Measurements from ENCODE around the gene GOLGA1.
A peak's percentile ranks its signal among the peaks of the same experiment; 100 is the strongest.
"Not testable (repeated sequence)": the region's sequence is repeated elsewhere in the genome, so short reads cannot be mapped to it uniquely, and the experiment has no call there.

GOLGA1 gene

DNA sequence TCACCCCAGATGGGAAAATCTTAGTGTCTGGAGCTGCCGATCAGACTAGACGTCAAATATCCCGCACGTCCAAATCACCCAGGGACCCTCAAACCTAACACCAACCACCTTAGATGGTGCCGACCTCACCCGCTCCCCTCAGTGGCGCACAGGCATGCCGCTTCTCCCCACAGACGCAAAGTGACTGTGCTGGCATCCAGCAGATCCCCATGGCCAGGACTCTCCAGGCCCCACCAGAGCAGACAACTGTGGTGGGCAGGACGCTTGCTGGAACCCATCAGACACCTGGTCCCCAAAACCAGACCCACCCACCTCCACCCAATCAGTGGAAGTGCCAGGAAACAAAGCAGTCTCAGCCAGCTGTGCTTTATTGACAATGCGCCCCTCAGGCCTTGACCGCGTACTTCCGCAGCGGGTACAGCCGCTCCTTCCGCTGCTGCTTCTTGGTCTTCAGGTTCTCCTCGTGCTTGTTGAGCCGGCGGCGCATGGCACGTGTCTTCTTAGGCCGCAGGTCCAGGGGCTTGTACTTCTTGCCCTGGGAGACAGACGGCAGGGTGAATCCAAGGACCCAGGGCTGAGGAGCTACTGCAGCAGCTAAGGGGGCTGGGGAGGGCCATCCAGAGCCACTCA lies 83.2 kb downstream of the GOLGA1 start:
- no peak for DNase-seq

DNA sequence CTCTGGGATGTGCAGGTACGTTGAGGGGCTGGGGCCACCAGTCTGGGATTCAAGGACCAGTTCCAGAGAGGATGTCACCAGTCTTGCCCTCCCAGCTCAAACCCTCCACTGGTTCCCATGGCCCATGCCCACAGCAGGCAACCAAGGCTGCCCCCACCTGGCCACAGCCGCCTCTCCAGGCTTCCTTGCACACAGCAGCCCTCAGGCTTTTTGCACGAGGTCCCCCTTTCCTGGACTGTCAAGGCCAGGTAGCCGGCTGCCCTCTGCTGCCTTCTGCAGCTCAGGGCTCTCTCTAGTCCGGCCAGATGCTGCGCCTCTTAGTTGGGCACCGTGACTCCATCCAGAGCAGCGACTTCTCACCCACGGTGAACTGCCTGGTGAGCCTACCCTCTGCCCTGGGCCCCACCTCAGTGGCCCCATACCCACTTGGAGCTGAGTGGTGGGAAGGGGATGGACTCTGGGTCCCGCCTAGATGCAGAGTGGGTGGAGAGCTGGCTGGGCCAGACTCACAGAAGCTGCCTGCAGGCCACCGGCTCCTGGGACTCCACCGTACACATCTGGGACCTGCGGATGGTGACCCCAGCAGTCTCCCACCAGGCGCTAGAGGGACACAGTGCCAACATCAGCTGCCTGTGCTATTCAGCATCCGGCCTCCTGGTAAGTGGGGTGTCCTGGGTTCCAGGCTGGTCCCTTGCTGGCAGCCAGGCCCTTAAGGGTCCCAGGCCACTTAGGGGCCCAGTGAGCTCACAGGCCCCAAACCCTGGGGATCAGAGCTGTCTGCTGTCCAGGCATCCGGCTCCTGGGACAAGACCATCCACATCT lies 84.7 kb downstream of the GOLGA1 start:
- no peak for DNase-seq

DNA sequence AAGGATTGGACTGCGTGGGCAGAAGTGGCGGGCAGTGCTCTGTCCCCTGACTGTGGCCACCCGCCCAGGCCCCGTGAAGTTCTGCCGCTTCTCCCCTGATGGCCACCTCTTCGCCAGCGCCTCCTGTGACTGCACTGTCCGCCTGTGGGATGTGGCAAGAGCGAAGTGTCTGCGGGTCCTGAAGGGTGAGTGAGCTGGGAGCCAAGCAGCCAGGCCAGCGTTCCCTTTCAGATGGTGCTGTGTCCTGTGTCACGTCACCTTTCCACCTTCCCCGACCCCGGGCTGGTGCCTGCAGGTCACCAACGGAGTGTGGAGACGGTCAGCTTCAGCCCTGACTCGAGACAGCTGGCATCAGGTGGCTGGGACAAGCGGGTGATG lies 85.3 kb downstream of the GOLGA1 start:
- DNase-seq: no peak

DNA sequence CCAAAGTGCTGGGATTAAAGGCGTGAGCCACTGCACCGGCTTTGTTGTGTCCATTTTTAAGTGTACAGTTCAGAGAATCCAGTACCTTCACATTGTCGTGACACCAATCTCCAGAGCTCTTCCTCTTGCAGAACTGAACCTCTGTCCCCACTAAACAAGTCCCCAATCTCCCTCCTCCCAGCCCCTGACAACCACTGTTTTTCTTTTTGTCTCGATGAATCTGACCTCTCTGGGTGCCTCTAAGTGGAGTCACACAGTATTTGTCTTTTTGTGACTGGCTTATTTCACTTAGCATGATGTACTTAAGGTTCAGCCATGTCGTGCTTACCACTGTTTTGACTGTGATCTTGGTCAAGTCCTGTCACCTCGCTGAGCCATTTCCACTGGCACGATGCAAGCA lies 86.1 kb downstream of the GOLGA1 start:
- no peak for DNase-seq

DNA sequence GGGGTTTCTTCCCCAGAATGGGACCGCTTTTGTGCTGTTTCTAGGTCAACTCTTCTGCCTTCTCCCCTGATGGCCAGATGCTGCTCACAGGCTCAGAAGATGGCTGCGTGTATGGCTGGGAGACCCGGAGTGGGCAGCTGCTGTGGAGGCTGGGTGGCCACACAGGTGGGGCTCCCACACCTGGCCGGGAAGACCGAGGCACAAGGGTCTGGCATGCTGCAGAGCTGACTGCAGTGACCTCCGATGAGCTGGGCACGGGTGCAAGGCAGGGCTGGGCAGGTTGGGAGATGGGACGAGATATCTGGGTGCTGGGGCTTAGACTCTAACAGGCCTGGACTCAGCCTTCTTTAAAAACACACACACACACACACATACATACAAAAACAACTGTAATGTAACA lies 86.7 kb downstream of the GOLGA1 start:
- no peak for DNase-seq

DNA sequence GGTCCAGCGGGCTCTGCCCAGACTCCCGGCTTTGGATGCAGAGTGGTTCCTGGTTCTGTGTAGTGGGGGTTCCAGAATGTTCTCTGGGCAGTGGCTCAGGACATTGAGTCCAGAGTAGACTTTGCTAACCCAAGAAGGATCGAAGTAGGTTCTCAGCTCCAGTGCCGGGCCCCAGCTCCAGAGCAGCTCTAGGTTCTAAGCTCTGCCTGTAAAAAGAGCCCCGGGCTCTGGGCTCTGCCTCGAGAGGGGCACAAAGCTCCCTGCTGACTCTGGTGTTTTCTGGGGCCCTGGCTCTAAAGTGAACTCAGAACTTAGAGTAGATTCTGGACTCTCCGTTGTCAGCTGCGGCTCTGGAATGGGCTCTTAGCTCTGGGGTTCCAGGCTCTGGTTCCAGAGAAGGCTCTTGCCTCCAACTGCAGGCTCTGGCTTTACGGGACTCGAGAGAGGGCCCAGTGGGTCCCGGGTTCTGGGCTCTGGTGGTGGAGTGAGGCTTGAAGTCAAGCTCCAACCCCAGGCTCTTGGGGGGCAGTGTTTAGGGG lies 87.2 kb downstream of the GOLGA1 start:
- no peak for DNase-seq

DNA sequence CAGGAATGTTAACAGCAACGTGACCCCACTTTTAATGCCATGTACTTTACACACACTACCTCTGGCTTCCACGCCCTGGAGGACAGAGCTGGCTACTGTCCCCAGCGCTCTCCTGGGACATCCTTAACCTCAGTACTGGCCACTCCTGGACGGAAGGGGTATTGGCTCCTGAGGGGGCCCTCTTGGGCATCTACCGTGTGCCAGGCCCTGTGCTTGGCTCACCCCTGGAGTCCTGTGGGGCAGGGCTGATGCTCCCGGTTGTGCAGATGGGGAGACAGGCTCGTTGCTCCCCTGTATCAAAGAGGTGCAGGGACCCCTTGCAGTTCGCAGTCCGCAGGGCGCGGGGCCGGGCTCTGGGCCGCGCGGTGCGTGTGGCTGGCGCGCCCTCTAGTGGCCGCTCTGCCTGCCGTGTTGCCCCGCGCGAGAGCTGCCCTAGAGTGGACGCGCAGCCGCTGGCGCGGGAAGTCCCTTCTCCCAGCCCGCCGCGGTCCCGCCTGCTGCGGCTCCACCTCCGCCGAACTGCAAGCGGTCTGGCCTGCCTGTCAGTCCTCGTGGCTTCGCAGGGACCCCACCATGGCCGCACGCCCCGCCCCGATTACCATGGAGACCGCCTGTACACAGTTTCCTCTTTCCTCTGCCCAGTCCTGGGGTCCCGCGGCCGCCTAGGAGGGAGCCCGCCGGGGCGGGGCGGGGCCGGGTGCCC lies 87.9 kb downstream of the GOLGA1 start, which contains the start of gene WDR38:
TSS of gene WDR38 (plus strand) at position 632 of the 703 bp plus-strand sequence. CDS start 72 bp downstream, outside the sequence.
- DNase-seq: peak; percentile 75 to 81

DNA sequence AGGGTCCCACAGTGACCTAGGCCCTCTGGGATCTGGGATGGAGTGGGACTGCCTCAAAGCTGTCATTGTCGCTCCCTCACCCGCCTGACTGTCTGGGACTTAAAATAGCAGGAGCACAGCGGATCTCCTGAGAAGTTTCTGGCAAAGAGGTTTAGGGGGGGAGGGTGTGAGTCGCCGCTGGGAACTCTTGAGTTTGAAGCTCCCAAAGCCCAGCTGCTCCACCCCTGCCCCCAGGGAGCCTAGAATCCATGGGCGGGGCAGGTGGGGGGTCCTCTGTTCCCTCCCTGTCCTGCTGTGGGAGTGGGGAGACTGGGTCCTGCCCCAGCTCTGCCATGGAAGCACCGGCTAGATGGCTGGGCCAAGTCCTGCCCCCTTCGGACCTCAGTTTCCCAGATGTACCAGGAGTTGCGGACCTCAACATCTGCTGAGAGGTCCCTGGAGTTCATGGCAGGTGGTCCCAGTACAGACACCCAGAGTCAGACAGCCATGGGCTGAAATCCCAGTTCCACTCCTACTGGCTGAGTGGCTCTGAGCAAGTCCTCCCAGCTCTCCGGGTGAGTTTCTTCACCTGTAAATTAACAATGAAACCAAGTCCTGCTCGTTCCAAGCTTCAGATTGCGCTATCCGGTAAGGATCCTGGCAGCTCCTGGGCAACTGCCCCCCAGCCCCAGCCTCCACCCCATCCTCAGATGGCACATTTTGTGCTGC lies 88.6 kb downstream of the GOLGA1 start:
- DNase-seq: no peak

DNA sequence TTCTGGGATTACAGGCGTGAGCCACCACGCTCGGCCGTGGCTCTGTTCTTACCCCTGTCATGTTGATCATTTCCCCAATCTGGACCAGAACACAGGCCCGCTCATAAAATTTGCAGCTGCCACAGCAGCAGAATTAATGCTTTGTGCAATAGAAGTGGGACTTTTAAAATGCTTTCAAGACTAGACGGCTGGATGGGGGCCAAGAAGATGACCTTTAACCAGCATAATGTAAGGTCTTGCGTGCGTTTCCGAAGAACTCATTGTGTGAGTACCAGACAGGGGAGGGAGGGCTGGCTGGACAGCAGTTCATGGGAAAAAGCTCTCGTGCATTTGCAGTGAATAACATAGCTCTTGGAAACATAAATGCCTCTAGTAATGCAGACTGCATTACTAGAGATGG lies 91.1 kb downstream of the GOLGA1 start:
- DNase-seq: no peak

DNA sequence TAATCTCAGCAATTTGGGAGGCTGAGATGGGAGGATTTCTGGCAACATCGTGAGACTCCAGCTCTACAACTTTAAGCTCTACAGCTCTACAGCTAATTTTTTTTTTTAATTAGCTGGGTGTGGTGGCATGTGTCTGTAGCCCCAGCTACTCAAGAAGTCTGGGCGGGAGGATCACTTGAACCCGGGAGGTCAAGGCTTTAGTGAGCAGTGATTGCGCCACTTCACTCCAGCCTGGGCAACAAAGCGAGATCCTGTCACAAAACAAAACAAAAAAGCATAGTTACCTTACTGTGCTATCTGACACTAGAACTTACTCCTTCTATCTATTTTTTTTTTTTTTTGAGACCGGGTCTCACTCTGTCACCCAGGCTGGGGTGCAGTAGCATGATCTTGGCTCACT lies 93.9 kb downstream of the GOLGA1 start:
- DNase-seq: no peak

DNA sequence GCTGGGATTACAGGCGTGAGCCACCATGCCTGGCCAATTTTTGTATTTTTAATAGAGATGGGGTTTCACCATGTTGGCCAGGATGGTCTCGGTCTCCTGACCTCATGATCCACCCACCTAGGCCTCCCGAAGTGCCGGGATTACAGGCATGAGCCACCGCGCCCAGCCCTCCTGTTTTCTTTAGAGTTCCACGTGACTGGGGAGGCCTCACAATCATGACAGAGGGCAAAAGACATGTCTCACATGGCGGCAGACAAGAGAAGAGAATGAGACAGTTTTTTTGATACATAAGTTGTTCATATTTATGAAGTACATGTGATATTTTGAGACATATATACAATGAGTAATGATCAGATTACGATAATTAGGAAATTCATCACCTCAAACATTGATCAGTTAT lies 94.4 kb downstream of the GOLGA1 start:
- DNase-seq: not testable (repeated sequence)

DNA sequence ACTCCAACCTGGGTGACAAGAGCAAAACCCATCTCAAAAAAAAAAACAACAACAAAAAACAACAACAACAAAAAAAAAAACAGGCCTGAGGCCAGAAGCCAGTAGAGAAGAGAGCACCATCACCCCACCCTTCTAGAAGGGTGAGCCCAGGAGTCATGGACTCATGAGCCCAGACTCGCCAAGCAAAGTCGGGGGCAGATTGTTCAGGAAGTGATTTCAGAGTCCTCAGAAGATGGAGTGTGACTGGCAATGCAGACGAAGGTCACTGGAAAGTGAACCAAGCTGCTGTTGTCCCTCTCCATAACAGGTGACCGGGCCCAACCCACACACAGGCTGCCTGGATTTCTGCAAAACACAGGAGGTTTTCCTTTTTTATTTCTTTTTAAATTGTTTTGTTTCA lies 96.6 kb downstream of the GOLGA1 start:
- no peak for DNase-seq

DNA sequence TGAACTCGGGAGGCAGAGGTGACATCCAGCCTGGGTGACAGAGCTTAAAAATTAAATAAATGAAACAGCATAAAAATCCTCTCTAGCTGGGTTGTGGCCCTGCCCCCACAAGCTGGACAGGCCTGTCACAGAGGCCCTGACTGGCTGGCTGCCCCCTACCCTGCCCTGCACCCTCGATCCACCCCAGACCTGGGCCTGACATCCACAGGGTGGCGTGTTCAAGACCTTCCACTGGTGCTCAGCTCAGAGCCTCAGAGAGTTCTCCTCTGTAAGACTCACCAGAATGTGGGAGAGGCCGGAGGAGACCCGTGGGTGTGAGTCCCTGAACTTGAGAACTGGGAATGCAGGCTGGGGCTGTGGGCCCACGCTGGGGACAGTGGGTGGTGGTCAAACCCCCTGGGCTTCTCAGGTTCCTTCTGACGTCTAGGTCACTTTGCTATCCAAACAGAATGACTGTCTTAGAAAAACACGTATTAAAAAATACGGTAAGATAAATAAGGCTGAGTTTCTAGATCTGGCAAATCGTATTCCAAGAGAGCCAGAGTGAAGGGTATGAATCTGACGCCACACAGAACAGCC lies 97.3 kb downstream of the GOLGA1 start:
- no peak for DNase-seq

DNA sequence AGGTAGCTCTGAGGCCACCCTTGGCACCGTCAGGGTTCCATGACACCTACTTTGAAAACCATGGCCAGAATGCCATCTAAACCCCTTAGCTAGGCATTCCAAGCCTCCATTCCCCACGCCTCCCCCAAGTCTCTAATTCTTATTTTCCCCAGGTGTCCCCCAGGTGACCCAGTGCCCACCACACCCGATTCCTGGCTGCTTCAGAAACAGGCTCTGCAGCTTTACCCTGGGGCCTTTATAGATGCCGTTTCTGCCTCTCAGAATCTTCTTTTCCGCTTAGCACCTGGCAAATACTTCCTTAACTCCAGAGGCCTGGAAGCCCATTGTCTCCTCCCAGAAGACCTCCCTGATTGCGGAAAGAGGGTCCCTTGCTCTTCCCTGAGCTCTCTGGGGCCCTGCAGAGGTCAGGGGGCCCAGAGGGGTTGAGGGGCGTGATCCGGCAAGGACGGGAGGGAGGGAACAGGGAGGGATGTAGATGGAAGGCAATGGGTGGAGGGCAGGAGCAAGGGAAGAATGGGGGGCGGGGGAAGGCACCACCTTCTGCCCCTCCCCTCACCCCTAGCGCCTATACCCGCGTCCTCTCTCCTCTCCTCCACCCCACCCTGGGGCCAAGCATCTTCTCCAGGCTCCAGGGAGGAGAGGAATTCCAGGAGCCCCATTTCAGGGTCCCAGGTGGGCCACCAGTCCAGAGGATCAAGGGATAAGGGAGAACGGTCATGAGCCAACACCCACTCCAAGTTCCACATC lies 99.6 kb downstream of the GOLGA1 start:
- no peak for DNase-seq

DNA sequence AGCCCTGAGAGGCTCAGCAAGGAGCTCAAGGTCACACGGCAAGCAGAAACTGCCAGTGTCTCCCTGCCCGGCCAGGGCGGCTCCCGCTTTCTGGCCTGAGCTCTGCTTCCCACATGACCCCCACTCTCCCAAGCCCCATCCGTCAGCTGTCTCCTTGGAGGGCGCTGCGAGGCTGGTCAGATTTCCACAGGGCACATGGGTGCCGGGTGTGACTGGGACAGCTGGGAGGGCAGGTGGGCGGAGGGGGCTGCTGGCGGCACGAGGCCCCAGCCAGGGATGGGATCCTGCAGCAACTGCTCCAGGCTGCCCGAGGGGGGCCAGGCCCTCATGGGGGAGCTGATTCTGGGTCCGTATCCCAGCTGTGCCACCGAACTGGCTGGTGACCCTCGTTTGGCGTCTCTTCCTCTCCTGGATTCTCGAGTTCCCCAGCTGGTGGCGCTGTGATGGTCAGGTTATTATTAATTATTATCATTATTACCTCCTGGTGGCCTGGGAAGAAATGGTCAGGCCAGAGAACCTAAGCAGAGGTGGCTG lies 100.5 kb downstream of the GOLGA1 start:
- peak in 1 of 2 donors; percentile 31 for DNase-seq

DNA sequence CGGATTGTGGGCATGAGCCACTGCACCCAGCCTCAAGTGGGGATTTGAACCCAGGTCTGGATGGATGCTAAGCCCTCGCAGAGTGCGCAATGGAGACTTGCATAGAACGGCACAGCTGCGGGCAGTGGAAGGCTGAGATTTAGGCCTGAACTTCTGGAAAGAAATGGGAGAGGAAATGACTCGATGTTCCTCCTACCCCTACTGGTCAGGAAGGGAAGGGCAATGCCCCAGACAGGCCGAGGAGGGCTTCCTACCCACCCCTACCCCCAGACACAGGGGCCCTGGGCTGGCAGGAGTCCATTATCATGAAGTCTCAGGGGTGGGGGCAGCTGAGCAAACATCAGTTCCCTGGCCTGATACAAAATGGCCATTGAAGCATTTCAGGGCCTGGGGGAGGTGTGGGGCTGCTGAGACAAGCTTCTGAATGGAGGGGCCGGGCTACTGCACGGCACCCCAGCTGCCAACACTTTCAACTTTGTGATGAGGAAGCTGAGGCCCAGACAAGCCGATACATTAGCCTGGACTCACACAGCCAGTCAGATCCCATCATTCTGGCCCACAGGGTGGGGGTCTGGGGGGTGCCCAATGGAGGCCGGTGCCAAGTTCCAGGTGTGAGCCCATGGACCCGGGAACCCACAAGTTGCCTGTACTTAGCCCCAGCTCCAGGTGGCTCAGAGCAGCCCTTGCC lies 101.1 kb downstream of the GOLGA1 start:
- peak in 1 of 2 donors; percentile 19 for DNase-seq

DNA sequence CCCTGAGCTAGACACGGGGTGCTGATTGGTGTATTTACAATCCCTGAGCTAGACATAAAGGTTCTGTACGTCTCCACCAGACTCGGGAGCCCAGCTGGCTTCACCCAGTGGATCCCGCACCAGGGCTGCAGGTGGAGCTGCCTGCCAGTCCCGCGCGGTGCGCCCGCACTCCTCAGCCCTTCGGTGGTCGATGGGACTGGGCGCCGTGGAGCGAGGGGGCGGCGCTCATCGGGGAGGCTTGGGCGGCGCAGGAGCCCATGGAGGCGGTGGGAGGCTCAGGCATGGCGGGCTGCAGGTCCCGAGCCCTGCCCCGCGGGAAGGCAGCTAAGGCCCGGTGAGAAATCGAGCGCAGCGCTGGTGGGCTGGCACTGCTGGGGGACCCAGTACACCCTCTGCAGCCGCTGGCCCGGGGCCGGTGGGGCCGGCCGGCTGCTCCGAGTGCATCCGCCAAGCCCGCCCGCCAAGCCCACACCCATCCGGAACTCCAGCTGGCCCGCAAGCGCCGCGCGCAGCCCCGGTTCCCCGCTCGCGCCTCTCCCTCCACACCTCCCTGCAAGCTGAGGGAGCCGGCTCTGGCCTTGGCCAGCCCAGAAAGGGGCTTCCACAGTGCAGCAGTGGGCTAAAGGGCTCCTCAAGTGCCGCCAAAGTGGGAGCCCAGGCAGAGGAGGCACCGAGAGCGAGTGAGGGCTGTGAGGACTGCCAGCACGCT lies 102.2 kb downstream of the GOLGA1 start:
- DNase-seq: not testable (repeated sequence)

DNA sequence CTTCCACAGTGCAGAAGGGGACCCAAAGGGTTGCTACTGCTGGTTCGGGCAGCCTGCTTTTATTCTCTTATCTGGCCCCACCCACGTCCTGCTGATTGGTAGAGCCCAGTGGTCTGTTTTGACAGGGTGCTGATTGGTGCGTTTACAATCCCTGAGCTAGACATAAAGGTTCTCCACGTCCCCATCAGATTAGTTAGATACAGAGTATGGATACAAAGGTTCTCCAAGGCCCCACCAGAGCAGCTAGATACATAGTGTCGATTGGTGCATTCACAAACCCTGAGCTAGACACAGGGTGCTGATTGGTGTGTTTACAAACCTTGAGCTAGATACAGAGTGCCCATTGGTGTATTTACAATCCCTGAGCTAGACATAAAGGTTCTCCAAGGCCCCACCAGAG lies 102.8 kb downstream of the GOLGA1 start:
- DNase-seq: not testable (repeated sequence)

DNA sequence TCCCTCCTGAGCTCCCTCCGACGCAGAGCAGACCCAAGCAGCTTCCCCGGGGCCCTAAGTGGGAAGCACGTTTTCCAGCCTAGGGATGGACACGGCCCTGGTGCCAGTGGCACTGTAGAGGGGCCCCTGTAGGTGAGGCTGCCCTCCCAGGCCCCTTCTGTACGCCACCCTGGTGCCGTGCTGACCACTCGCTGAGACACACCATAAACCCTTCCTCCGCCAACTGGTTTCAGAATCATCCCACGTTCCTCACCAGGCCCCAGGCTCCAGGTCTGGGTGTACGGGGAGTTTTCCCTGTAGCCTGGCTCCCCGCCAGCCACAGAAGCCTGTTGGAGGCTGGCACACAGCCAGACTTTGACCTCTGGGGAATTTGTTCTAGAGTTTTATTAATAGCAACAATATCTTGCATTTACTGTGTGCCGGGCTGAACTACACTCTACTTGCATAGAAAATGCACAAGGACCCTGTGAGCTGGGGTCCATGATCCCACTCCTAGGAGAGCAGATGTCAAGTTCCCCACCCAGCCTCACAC lies 105.8 kb downstream of the GOLGA1 start:
- DNase-seq: no peak

DNA sequence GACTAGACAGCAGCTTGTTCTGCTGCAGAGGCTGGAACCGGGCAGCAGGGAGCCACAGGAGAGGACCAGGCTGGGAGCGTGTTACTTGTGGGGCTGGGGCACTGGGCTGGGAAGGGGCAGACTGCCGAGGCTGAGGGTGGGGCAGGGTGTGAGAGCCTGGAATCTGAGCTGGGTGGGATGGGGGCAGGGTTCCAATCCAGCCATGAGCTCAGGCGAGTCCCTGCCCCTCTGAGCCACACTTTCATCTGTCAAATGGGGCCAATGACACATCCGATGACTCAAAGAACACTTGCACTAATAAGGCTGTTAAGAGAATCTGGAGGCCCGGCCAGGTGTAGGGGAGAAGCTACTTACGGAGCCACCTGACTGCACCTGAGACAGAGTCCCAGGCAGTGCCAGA lies 106.3 kb downstream of the GOLGA1 start:
- DNase-seq: no peak
